ENCODE results near the gene ADAMTSL1.

Gene ADAMTSL1

DNA sequence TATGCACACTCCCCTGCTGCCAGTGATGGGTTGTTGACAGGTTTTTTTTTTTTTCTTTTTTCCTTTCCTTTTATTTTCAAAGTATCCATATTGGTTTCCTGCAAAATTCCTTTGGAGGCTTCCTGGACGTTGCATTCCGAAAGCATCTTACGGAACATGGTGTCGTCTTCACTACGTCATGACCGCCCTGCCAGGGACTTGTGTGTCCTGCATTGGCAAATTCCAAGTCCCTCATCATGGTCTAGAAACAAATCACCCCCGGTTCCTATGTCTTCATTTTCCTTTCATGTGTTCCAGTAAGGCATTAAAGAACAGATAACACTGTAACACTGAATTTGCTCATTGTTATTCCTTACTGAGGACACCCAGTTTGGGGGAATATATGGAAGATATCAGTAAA is 35.0 kb upstream of the ADAMTSL1 start:
- POLR2A ChIA-PET: no interaction called here
- Histone ChIP-seq H3K9me3 (ENCODE audit: control insufficient read depth, insufficient read depth, low read depth, low read length) (no peaks in the 10 kb centered on the region), H3K36me3 (ENCODE audit: control insufficient read depth in 2 of 2, insufficient read depth in 1 of 2, low read length in 2 of 2) (no peaks in the 10 kb centered on the region), H3K27ac (ENCODE audit: extremely low read depth, low read depth, low read length) (no peak overlapping the region), H3K4me3 (ENCODE audit: low read depth, low read length) (no peak overlapping the region), H3K4me1 (ENCODE audit: control insufficient read depth, insufficient read depth, low read length) (no peaks in the 10 kb centered on the region; the same call in 1 of the 2 replicates)
- CTCF ChIA-PET: interaction anchor here (1.2 to 8.8 kb wide), 2 partner anchors 17 to 184 kb away, joined by 4 to 117 read pairs; no protein-coding TSS in a partner anchor
- TF ChIP-seq, protein P1, sequence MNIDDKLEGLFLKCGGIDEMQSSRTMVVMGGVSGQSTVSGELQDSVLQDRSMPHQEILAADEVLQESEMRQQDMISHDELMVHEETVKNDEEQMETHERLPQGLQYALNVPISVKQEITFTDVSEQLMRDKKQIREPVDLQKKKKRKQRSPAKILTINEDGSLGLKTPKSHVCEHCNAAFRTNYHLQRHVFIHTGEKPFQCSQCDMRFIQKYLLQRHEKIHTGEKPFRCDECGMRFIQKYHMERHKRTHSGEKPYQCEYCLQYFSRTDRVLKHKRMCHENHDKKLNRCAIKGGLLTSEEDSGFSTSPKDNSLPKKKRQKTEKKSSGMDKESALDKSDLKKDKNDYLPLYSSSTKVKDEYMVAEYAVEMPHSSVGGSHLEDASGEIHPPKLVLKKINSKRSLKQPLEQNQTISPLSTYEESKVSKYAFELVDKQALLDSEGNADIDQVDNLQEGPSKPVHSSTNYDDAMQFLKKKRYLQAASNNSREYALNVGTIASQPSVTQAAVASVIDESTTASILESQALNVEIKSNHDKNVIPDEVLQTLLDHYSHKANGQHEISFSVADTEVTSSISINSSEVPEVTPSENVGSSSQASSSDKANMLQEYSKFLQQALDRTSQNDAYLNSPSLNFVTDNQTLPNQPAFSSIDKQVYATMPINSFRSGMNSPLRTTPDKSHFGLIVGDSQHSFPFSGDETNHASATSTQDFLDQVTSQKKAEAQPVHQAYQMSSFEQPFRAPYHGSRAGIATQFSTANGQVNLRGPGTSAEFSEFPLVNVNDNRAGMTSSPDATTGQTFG (tag by site-specific recombination; IDR thresholded peaks at IDR 0.05; ENCODE audit: borderline replicate concordance): no peak
- TF ChIP-seq ZIC2 (tag by site-specific recombination; IDR thresholded peaks at IDR 0.05) (no peak), GLIS2 (tag by site-specific recombination; IDR thresholded peaks at IDR 0.05) (no peak), ZNF19 (tag by site-specific recombination; IDR thresholded peaks at IDR 0.05; ENCODE audit: low read depth) (no peak), BCL11B (tag by site-specific recombination; IDR thresholded peaks at IDR 0.05; ENCODE audit: low read depth) (no peak), KLF7 (tag by site-specific recombination; IDR thresholded peaks at IDR 0.05; ENCODE audit: borderline replicate concordance) (no peak), YY2 (tag by site-specific recombination; IDR thresholded peaks at IDR 0.05) (no peak), KLF9 (tag by site-specific recombination; IDR thresholded peaks at IDR 0.05; ENCODE audit: low read depth) (no peak), KLF10 (tag by site-specific recombination; IDR thresholded peaks at IDR 0.05) (no peak), MZF1 (tag by site-specific recombination; IDR thresholded peaks at IDR 0.05; ENCODE audit: borderline replicate concordance) (no peak)
- TF ChIP-seq, protein P2, sequence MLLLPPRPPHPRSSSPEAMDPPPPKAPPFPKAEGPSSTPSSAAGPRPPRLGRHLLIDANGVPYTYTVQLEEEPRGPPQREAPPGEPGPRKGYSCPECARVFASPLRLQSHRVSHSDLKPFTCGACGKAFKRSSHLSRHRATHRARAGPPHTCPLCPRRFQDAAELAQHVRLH (tag by site-specific recombination; IDR thresholded peaks at IDR 0.05): no peak

DNA sequence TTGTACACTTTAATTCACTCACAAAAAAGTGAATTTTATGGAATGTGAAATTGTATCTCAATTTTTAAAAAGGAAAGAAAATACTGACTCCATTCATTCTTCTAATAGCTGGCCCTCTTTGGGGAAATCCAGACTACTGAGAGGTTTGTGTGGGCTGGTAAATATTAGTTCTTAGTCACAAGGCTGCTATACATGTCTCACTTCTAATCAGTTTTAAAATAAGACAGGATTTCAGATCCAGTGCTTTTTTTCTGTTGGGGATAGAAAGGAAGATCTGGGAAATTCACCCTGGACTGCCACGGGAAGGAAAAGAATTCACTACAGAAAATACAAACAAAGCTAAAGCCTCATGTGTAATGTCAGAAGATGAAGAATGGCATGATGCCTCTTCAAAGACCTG is 32.7 kb upstream of the ADAMTSL1 start:
- POLR2A ChIA-PET: no interaction called here
- CTCF ChIA-PET: interaction anchor here (0.6 to 8.8 kb wide), 17 partner anchors 10 to 1245 kb away, joined by 3 to 117 read pairs (median 3); no protein-coding TSS in a partner anchor

More for the DNA sequence above, 32.7 kb upstream of the ADAMTSL1 start:
- Histone ChIP-seq H3K9me3 (ENCODE audit: control insufficient read depth, insufficient read depth, low read depth, low read length) (no peaks in the 10 kb centered on the region), H3K4me1 (ENCODE audit: control insufficient read depth, insufficient read depth, low read length) (no peaks in the 10 kb centered on the region; the same call in 1 of the 2 replicates), H3K27ac (ENCODE audit: extremely low read depth, low read depth, low read length) (no peak overlapping the region), H3K36me3 (ENCODE audit: control insufficient read depth in 2 of 2, insufficient read depth in 1 of 2, low read length in 2 of 2) (no peaks in the 10 kb centered on the region), H3K4me3 (ENCODE audit: low read depth, low read length) (no peak overlapping the region)
- TF ChIP-seq ZNF560 (tag by site-specific recombination; IDR thresholded peaks at IDR 0.05; ENCODE audit: borderline replicate concordance) (no peak), ZFP37 (tag by site-specific recombination; IDR thresholded peaks at IDR 0.05) (no peak), ZNF660 (tag by site-specific recombination; IDR thresholded peaks at IDR 0.05) (no peak), ZNF670 (tag by site-specific recombination; IDR thresholded peaks at IDR 0.05; ENCODE audit: low read depth) (no peak), BCL11B (tag by site-specific recombination; IDR thresholded peaks at IDR 0.05; ENCODE audit: low read depth) (no peak), ZNF140 (tag by site-specific recombination; IDR thresholded peaks at IDR 0.05) (no peak), ZNF23 (tag by site-specific recombination; IDR thresholded peaks at IDR 0.05; ENCODE audit: borderline replicate concordance) (no peak), ZNF132 (tag by site-specific recombination; IDR thresholded peaks at IDR 0.05; ENCODE audit: borderline replicate concordance) (no peak), ZNF600 (tag by site-specific recombination; IDR thresholded peaks at IDR 0.05) (no peak)
- TF ChIP-seq, protein P3, sequence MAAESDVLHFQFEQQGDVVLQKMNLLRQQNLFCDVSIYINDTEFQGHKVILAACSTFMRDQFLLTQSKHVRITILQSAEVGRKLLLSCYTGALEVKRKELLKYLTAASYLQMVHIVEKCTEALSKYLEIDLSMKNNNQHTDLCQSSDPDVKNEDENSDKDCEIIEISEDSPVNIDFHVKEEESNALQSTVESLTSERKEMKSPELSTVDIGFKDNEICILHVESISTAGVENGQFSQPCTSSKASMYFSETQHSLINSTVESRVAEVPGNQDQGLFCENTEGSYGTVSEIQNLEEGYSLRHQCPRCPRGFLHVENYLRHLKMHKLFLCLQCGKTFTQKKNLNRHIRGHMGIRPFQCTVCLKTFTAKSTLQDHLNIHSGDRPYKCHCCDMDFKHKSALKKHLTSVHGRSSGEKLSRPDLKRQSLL (tag by site-specific recombination; IDR thresholded peaks at IDR 0.05): no peak
- TF ChIP-seq, protein P4, sequence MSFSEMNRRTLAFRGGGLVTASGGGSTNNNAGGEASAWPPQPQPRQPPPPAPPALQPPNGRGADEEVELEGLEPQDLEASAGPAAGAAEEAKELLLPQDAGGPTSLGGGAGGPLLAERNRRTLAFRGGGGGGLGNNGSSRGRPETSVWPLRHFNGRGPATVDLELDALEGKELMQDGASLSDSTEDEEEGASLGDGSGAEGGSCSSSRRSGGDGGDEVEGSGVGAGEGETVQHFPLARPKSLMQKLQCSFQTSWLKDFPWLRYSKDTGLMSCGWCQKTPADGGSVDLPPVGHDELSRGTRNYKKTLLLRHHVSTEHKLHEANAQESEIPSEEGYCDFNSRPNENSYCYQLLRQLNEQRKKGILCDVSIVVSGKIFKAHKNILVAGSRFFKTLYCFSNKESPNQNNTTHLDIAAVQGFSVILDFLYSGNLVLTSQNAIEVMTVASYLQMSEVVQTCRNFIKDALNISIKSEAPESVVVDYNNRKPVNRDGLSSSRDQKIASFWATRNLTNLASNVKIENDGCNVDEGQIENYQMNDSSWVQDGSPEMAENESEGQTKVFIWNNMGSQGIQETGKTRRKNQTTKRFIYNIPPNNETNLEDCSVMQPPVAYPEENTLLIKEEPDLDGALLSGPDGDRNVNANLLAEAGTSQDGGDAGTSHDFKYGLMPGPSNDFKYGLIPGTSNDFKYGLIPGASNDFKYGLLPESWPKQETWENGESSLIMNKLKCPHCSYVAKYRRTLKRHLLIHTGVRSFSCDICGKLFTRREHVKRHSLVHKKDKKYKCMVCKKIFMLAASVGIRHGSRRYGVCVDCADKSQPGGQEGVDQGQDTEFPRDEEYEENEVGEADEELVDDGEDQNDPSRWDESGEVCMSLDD (tag by site-specific recombination; IDR thresholded peaks at IDR 0.05): no peak
- TF ChIP-seq, protein P5, sequence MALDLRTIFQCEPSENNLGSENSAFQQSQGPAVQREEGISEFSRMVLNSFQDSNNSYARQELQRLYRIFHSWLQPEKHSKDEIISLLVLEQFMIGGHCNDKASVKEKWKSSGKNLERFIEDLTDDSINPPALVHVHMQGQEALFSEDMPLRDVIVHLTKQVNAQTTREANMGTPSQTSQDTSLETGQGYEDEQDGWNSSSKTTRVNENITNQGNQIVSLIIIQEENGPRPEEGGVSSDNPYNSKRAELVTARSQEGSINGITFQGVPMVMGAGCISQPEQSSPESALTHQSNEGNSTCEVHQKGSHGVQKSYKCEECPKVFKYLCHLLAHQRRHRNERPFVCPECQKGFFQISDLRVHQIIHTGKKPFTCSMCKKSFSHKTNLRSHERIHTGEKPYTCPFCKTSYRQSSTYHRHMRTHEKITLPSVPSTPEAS (tag by site-specific recombination; IDR thresholded peaks at IDR 0.05): no peak
